ENCODE data around the gene LXN. TPM values are rescaled to one million over a fixed set of nuclear protein-coding genes. Genes with fewer than 3 reads are reported as not detected.

Gene LXN
- 263 and 294 TPM in 2 replicates for total RNA-seq

GRCh38 chr3:158672215-158673176 lies at the start of gene LXN:
LXN (minus strand) TSS chr3:158672648; CDS start chr3:158672478, 170 bp downstream.

GRCh38 chr3:158644345-158644908 lies 28.0 kb downstream of the LXN start, which contains the start of gene GFM1:
GFM1 (plus strand) TSS chr3:158644527; CDS start chr3:158644635, 108 bp downstream.

Other genes starting within 250 kb of the LXN start
- gene MLF1, start 101.5 kb downstream of the LXN start, total RNA-seq = 8.1 and 12.9 TPM in 2 replicates
- 27.3 and 30.0 TPM in 2 replicates for gene GFM1, start 28.1 kb downstream of the LXN start, total RNA-seq
- gene RARRES1, start 59.8 kb upstream of the LXN start, total RNA-seq = 76.4 and 166 TPM in 2 replicates
- 99.7 and 130 TPM in 2 replicates for gene MFSD1, start 129.4 kb upstream of the LXN start, total RNA-seq

Data from smooth muscle cell of bladder (primary cell).